Activated gamma-delta T cell treated with Interleukin-2 at 50 U/mL for 16 hours (primary cell): ENCODE data around the gene SRGAP2B.
"Not testable (repeated sequence)": the region's sequence is repeated elsewhere in the genome, so short reads cannot be mapped to it uniquely, and the experiment has no call there.

Source experiments
- DNase-seq: peaks from one replicate; pipeline ENCODE4 v3.0.0-alpha.2; 2020

Gene SRGAP2B

DNA sequence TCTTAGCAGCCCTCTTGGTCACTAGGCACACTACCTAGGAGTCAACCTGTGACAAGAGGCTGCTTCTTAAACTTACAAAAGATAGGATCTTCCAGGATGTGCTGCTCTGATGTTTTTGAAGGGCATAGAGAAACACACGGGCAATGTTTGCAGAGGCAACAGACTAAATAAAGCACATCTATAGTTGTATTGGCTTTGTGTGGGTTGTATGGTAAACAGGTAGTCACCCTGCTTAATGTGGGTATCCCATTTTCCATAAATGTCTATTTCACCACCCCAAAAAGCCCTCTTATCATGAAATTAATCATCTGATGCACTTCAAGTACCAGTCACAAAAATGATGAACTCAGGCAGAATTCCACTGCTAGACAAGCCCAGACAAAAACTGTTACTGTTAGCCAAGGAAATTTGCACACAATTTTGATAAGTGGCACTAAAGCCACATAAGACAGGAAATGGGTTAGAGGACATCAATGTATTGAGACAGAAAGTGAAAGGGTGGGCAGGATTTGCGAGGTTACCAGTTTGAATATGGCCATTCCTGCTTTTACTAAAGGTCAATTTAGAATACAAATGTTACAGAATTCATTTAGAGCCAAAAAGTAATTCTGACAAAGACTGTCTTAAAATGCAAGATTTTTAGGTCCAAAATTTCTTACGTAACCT, 205.5 kb downstream of the SRGAP2B start:
- not testable (repeated sequence) for DNase-seq

DNA sequence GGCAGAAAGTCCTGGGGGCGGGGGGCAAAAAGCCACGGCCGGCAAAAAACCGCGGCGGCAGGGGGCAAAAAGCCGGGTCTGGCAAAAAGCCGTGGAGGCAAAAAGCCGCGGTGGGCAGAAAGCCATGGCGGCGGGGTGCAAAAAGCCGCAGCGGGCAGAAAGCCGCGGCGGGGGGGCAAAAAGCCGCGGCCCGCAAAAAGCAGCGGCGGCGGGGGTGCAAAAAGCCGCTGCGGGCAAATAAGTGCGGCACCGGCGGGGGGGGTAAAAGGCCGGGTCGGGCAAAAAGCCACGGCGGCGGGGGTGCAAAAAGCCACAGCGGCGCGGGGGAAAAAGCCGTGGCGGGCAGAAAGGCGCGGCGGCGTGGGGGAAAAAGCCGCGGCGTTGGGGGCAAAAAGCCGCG, 212.1 kb downstream of the SRGAP2B start:
- DNase-seq: peak; percentile 4

DNA sequence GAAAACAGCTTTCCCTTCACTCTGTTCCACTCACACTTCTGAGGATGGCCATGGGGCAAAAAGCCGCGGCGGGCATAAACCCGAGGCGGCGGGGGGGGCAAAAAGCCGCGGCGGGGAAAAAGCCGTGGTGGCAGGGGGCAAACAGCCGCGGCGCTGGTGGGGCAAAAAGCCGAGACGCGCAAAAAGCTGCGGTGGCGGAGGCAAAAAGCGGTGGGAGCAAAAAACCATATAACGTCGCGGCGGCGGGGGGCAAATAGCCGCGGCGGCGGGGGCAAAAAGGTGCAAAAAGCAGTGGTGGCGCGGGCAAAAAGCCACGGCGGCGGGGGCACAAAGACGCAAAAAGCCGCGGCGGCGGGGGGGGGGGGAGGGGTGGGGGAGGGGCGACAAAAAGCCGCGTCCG, 212.8 kb downstream of the SRGAP2B start:
- DNase-seq: not testable (repeated sequence)

DNA sequence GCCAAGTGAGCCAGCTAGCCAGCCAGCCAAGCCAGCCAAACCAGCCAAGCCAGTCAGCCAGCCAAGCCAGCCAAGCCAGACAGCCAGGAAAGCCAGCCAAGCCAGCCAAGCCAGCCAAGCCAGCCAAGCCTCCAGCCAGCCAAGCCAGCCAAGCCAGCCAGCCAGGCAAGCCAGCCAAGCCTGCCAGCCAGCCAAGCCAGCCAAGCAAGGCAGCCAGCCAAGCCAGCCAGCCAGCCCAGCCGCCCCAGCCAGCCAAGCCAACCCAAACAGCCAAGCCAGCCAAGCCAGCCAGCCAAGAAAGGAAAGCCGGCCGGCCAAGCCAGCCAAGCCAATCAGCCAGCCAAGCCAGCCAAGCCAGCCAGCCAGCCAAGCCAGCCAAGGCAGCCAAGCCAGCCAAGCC, 236.5 kb downstream of the SRGAP2B start:
- DNase-seq: not testable (repeated sequence)
